B cell (primary cell): ENCODE measurements around the gene SIM1.

Source experiments
- CTCF ChIP-seq: fragments of 200-600 bp; IDR thresholded peaks from one replicate; pipeline ENCODE4 v1.8.0; 2022; ENCODE audit warnings: antibody characterized with exemption, mild to moderate bottlenecking
- EZH2 ChIP-seq: IDR thresholded peaks from 2 replicates; pipeline ENCODE4 v1.6.1; 2012; ENCODE audit warnings: borderline replicate concordance, low read depth, mild to moderate bottlenecking, moderate library complexity, low read length; ENCODE audit not compliant: insufficient read depth, poor library complexity, severe bottlenecking

GRCh38 chr6:100465701-100466409 lies 1.1 kb upstream of the SIM1 start:
- TF ChIP-seq CTCF (no peak), EZH2 (no peak)
